GM21723 (cell line): ENCODE data around the gene CLK2.
"Not testable (repeated sequence)": the region's sequence is repeated elsewhere in the genome, so short reads cannot be mapped to it uniquely, and the experiment has no call there.

Source experiments
- ATAC-seq: cut with Tn5 transposase; IDR thresholded peaks from one replicate; pipeline ENCODE4 v1.9.1; 2021; ENCODE audit warnings: mild to moderate bottlenecking, moderate library complexity; ENCODE audit not compliant: unreplicated experiment

Gene CLK2

GRCh38 chr1:155297384-155297783 lies 24.1 kb upstream of the CLK2 start:
- no peak for ATAC-seq

GRCh38 chr1:155296661-155297060 lies 23.4 kb upstream of the CLK2 start:
- no peak for ATAC-seq

- no peak for ATAC-seq
Observed at GRCh38 chr1:155295942-155296267, 22.6 kb upstream of the CLK2 start.

GRCh38 chr1:155295183-155295941 lies 22.1 kb upstream of the CLK2 start:
- no peak for ATAC-seq

GRCh38 chr1:155294520-155295182 lies 21.3 kb upstream of the CLK2 start:
- no peak for ATAC-seq

GRCh38 chr1:155293086-155293749 lies 19.9 kb upstream of the CLK2 start:
- no peak for ATAC-seq

- not testable (repeated sequence) for ATAC-seq
Observed at GRCh38 chr1:155291006-155291405, 17.7 kb upstream of the CLK2 start.

GRCh38 chr1:155287987-155288543 lies 14.8 kb upstream of the CLK2 start:
- ATAC-seq = no peak

GRCh38 chr1:155286544-155286943 lies 13.2 kb upstream of the CLK2 start:
- no peak for ATAC-seq

- no peak for ATAC-seq
Observed at GRCh38 chr1:155285631-155286044, 12.3 kb upstream of the CLK2 start.

- no peak for ATAC-seq
Observed at GRCh38 chr1:155285063-155285462, 11.8 kb upstream of the CLK2 start.

GRCh38 chr1:155284476-155284875 lies 11.2 kb upstream of the CLK2 start:
- ATAC-seq = no peak

- ATAC-seq = no peak
Observed at GRCh38 chr1:155282488-155283091, 9.3 kb upstream of the CLK2 start.

GRCh38 chr1:155279268-155279667 lies 6.0 kb upstream of the CLK2 start:
- ATAC-seq = no peak

- ATAC-seq = no peak
Observed at GRCh38 chr1:155278689-155279160, 5.4 kb upstream of the CLK2 start.

- no peak for ATAC-seq
Observed at GRCh38 chr1:155277902-155278688, 4.8 kb upstream of the CLK2 start.

- ATAC-seq = peak; percentile 62
Observed at GRCh38 chr1:155277070-155277901, 4.0 kb upstream of the CLK2 start, which contains the start of gene HCN3. Gene HCN3, plus strand, starts transcription at chr1:155277463. Its CDS starts 128 bp downstream, at chr1:155277591.

GRCh38 chr1:155272466-155273342 lies 600 bp downstream of the CLK2 start:
- peak; percentile 34 for ATAC-seq
